ENCODE data around the gene PTDSS2.

DNA sequence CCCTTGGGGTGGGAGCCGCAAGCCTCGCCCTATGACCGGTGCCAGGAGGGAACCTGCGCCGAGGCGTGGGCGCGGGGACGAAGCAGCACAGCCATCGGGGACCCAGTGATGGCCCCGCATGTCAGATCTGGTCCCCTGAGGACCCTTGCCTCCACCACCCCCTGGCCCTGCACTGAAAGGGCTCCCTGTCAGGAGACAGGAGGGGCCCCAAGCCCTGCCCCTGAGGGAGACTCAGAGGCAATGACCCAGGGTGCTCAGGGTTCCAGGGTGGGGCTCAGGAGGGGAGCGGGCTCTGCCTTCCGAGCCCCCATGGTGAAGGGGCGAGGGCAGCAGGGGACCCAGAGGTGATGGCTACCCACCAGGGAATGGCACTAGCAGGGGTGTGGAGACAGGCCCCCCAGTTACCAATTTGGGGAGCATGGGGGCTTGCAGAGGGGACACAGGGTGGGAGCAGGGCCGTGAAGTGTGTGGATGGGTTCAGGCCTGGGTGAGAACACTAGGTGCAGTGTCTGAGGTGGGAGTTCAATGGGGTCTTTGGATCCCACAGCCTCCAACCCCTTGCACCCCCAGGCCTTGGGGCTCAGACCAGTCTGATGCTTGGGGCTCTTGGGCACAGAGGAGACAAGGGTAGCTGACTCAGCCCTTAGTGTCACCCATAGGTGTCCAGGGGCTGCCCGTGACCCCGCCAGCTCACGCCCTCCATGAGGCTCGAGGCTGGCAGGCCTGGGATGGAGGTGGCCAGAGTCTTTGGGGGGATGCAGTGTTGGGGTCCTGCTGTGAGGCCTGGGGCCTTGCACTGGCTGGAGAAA, 87.7 kb downstream of the PTDSS2 start:
- TF ChIP-seq, protein P1, sequence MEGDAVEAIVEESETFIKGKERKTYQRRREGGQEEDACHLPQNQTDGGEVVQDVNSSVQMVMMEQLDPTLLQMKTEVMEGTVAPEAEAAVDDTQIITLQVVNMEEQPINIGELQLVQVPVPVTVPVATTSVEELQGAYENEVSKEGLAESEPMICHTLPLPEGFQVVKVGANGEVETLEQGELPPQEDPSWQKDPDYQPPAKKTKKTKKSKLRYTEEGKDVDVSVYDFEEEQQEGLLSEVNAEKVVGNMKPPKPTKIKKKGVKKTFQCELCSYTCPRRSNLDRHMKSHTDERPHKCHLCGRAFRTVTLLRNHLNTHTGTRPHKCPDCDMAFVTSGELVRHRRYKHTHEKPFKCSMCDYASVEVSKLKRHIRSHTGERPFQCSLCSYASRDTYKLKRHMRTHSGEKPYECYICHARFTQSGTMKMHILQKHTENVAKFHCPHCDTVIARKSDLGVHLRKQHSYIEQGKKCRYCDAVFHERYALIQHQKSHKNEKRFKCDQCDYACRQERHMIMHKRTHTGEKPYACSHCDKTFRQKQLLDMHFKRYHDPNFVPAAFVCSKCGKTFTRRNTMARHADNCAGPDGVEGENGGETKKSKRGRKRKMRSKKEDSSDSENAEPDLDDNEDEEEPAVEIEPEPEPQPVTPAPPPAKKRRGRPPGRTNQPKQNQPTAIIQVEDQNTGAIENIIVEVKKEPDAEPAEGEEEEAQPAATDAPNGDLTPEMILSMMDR (IDR thresholded peaks at IDR 0.05; ENCODE audit: low read depth, low read length, missing input control), result no peak
- no peak for TF ChIP-seq JUND (IDR thresholded peaks at IDR 0.05)
- no peak for TF ChIP-seq FOXA1 (IDR thresholded peaks at IDR 0.05)
- TF ChIP-seq SP1 (IDR thresholded peaks at IDR 0.05), result no peak
- no peak for TF ChIP-seq HNF4G (IDR thresholded peaks at IDR 0.05)
- TF ChIP-seq, protein P2, sequence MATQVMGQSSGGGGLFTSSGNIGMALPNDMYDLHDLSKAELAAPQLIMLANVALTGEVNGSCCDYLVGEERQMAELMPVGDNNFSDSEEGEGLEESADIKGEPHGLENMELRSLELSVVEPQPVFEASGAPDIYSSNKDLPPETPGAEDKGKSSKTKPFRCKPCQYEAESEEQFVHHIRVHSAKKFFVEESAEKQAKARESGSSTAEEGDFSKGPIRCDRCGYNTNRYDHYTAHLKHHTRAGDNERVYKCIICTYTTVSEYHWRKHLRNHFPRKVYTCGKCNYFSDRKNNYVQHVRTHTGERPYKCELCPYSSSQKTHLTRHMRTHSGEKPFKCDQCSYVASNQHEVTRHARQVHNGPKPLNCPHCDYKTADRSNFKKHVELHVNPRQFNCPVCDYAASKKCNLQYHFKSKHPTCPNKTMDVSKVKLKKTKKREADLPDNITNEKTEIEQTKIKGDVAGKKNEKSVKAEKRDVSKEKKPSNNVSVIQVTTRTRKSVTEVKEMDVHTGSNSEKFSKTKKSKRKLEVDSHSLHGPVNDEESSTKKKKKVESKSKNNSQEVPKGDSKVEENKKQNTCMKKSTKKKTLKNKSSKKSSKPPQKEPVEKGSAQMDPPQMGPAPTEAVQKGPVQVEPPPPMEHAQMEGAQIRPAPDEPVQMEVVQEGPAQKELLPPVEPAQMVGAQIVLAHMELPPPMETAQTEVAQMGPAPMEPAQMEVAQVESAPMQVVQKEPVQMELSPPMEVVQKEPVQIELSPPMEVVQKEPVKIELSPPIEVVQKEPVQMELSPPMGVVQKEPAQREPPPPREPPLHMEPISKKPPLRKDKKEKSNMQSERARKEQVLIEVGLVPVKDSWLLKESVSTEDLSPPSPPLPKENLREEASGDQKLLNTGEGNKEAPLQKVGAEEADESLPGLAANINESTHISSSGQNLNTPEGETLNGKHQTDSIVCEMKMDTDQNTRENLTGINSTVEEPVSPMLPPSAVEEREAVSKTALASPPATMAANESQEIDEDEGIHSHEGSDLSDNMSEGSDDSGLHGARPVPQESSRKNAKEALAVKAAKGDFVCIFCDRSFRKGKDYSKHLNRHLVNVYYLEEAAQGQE (IDR thresholded peaks at IDR 0.05), result no peak
- TF ChIP-seq YY1 (IDR thresholded peaks at IDR 0.05), result no peak
- TF ChIP-seq, protein P3, sequence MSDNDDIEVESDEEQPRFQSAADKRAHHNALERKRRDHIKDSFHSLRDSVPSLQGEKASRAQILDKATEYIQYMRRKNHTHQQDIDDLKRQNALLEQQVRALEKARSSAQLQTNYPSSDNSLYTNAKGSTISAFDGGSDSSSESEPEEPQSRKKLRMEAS (IDR thresholded peaks at IDR 0.05), result no peak
- no peak for TF ChIP-seq EGR1 (IDR thresholded peaks at IDR 0.05; ENCODE audit: low read depth in 2 of 2)
- no peak for TF ChIP-seq GABPA (IDR thresholded peaks at IDR 0.05 in 1 of 2, conservative IDR thresholded peaks at IDR 0.05 in 1 of 2)
